Neural cell (in vitro differentiated cells): ENCODE measurements around the gene TENT5A.

ENCODE experiments used
- EP300 ChIP-seq: fragments of 450-650 bp; conservative IDR thresholded peaks from 2 replicates; pipeline ENCODE4 v1.6.1; 2014; ENCODE audit warnings: antibody characterized with exemption, mild to moderate bottlenecking, moderate library complexity; ENCODE audit not compliant: poor library complexity, severe bottlenecking
- EZH2 ChIP-seq: fragments of 200-600, 300-800 bp; shearing (Covaris generic), sonication (generic); IDR thresholded peaks from 2 replicates; pipeline ENCODE4 v1.6.1; 2014; ENCODE audit warnings: antibody characterized with exemption, low read length, borderline replicate concordance, mild to moderate bottlenecking; ENCODE audit not compliant: insufficient read depth, poor library complexity, severe bottlenecking
- MXI1 ChIP-seq: fragments of 450-650 bp; conservative IDR thresholded peaks from 2 replicates; pipeline ENCODE4 v1.6.1; 2014; ENCODE audit warnings: antibody characterized with exemption, mild to moderate bottlenecking; ENCODE audit not compliant: poor library complexity, severe bottlenecking
- POLR2AphosphoS5 ChIP-seq: IDR thresholded peaks from 2 replicates; pipeline ENCODE4 v1.6.1; 2012
- RAD21 ChIP-seq: fragments of 450-650 bp; conservative IDR thresholded peaks from 2 replicates; pipeline ENCODE4 v1.6.1; 2014; ENCODE audit warnings: antibody characterized with exemption, mild to moderate bottlenecking, moderate library complexity
- TAF1 ChIP-seq: IDR thresholded peaks from 2 replicates; pipeline ENCODE4 v1.6.1; 2012; ENCODE audit warnings: low read depth
- TF ChIP-seq, protein P1 (sequence below): fragments of 450-650 bp; IDR thresholded peaks from 2 replicates; pipeline ENCODE4 v1.5.1; 2014; ENCODE audit warnings: antibody characterized with exemption, mild to moderate bottlenecking, moderate library complexity; ENCODE audit not compliant: poor library complexity, severe bottlenecking
- TF ChIP-seq, protein P2 (sequence below): IDR thresholded peaks from 2 replicates; pipeline ENCODE4 v1.6.1; 2012; ENCODE audit warnings: borderline replicate concordance

DNA sequence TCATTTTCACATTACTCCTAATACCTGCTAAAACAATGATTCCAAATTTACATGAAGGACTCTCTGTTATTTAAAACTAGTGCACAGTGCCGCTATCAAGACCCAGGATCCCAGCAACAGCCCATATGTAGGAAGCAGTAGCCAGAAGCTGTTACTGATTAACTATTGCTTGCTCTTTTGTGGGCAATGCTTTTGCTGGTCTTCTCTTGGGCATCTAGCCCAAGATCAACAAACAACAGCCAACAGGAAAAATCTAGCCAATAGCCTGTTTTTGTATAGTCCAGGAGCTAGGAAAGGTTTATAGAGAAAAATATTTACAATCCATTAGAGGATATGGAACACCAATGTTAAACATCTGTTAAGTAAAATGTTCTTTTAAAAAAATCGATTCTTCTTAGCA lies 22.1 kb upstream of the TENT5A start:
- no peak for TF ChIP-seq MXI1
- TF ChIP-seq, protein P1, sequence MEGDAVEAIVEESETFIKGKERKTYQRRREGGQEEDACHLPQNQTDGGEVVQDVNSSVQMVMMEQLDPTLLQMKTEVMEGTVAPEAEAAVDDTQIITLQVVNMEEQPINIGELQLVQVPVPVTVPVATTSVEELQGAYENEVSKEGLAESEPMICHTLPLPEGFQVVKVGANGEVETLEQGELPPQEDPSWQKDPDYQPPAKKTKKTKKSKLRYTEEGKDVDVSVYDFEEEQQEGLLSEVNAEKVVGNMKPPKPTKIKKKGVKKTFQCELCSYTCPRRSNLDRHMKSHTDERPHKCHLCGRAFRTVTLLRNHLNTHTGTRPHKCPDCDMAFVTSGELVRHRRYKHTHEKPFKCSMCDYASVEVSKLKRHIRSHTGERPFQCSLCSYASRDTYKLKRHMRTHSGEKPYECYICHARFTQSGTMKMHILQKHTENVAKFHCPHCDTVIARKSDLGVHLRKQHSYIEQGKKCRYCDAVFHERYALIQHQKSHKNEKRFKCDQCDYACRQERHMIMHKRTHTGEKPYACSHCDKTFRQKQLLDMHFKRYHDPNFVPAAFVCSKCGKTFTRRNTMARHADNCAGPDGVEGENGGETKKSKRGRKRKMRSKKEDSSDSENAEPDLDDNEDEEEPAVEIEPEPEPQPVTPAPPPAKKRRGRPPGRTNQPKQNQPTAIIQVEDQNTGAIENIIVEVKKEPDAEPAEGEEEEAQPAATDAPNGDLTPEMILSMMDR, result no peak
- TF ChIP-seq TAF1, result no peak
- TF ChIP-seq EZH2, result no peak
- no peak for TF ChIP-seq RAD21
- TF ChIP-seq, protein P2, sequence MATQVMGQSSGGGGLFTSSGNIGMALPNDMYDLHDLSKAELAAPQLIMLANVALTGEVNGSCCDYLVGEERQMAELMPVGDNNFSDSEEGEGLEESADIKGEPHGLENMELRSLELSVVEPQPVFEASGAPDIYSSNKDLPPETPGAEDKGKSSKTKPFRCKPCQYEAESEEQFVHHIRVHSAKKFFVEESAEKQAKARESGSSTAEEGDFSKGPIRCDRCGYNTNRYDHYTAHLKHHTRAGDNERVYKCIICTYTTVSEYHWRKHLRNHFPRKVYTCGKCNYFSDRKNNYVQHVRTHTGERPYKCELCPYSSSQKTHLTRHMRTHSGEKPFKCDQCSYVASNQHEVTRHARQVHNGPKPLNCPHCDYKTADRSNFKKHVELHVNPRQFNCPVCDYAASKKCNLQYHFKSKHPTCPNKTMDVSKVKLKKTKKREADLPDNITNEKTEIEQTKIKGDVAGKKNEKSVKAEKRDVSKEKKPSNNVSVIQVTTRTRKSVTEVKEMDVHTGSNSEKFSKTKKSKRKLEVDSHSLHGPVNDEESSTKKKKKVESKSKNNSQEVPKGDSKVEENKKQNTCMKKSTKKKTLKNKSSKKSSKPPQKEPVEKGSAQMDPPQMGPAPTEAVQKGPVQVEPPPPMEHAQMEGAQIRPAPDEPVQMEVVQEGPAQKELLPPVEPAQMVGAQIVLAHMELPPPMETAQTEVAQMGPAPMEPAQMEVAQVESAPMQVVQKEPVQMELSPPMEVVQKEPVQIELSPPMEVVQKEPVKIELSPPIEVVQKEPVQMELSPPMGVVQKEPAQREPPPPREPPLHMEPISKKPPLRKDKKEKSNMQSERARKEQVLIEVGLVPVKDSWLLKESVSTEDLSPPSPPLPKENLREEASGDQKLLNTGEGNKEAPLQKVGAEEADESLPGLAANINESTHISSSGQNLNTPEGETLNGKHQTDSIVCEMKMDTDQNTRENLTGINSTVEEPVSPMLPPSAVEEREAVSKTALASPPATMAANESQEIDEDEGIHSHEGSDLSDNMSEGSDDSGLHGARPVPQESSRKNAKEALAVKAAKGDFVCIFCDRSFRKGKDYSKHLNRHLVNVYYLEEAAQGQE, result no peak
- no peak for TF ChIP-seq EP300
- TF ChIP-seq POLR2AphosphoS5, result no peak
